Endothelial cell of umbilical vein (primary cell): ENCODE measurements around the gene AMN1. TPM values are rescaled to one million over a fixed set of nuclear protein-coding genes. Genes with fewer than 3 reads are reported as not detected.

Experiments
- BruUV-seq: library from RNA; stranded (reverse); fragments of 400-500 nt; replicated peaks from 2 replicates; lab custom pipeline; 2021; lab: Mats Ljungman, UMichigan
- CTCF ChIA-PET: fragments of 300-600, 350-600 bp; sonication (Branson Sonifier 250); formaldehyde crosslinking; loops from one replicate; lab custom pipeline; 2021; ENCODE audit warnings: antibody characterized with exemption, inconsistent platforms; lab: Charles Lee
- POLR2A ChIA-PET: fragments of 300-600, 350-600 bp; sonication (Branson Sonifier 250); formaldehyde crosslinking; loops from one replicate; lab custom pipeline; 2021; ENCODE audit warnings: antibody characterized with exemption, inconsistent platforms; lab: Charles Lee
- DNase-seq: peaks from one replicate; pipeline ENCODE4 v3.0.0-alpha.2; 2011; ENCODE audit warnings: low read depth, low spot score
- FAIRE-seq: peaks from 2 replicates; lab custom pipeline; 2011; peaks lifted over from hg19 to GRCh38; lab: Jason Lieb, UNC
- H2AFZ ChIP-seq: 2 replicates; pipeline ENCODE4 v1.6.0; 2012; ENCODE audit warnings: low read depth, low read length, control low read depth, inconsistent platforms
- H3K27ac ChIP-seq: 2 replicates; pipeline ENCODE4 v1.5.1; 2011; ENCODE audit warnings: low read depth, mild to moderate bottlenecking, control low read depth, low read length, moderate library complexity; ENCODE audit not compliant: insufficient read depth
- H3K27me3 ChIP-seq, 2 experiments: 2 replicates each; pipeline versions ENCODE4 v1.6.0 to v1.6.1; 2011; ENCODE audit warnings: low read length in 2 of 2, mixed read lengths in 1 of 2; ENCODE audit not compliant: control insufficient read depth in 2 of 2, insufficient read depth in 2 of 2
- H3K36me3 ChIP-seq, 2 experiments: 2 replicates in 1 of 2; 3 replicates in 1 of 2; pipeline ENCODE4 v1.5.1; 2011; ENCODE audit warnings: low read length in 2 of 2, mild to moderate bottlenecking in 1 of 2, moderate library complexity in 1 of 2; ENCODE audit not compliant: control insufficient read depth in 2 of 2, insufficient read depth in 2 of 2; ENCODE audit errors: extremely low read depth in 1 of 2
- H3K4me1 ChIP-seq: 3 replicates; pipeline ENCODE4 v1.5.1; 2011; ENCODE audit warnings: mild to moderate bottlenecking, low read length; ENCODE audit not compliant: control insufficient read depth, insufficient read depth; ENCODE audit errors: extremely low read depth
- H3K4me2 ChIP-seq: 2 replicates; pipeline ENCODE4 v1.6.1; 2011; ENCODE audit warnings: low read length, control low read depth, mixed read lengths; ENCODE audit not compliant: insufficient read depth
- H3K4me3 ChIP-seq, 3 experiments: fragments of 200-600 bp in 1 of 3; sonication (generic), shearing (Covaris generic) in 1 of 3; replicated peaks in 1 of 3; 2 replicates each; pipeline ENCODE4 v1.5.1; 2011 to 2016; ENCODE audit warnings: control low read depth in 3 of 3, low read length in 3 of 3, mild to moderate bottlenecking in 2 of 3, inconsistent platforms in 1 of 3, low read depth in 1 of 3, moderate library complexity in 1 of 3; ENCODE audit not compliant: insufficient read depth in 1 of 3
- H3K79me2 ChIP-seq: 2 replicates; pipeline ENCODE4 v1.6.0; 2012; ENCODE audit warnings: low read length, inconsistent platforms; ENCODE audit not compliant: control insufficient read depth, insufficient read depth
- H3K9ac ChIP-seq: replicated peaks from 2 replicates; pipeline ENCODE3; 2011; ENCODE audit warnings: low read length, control low read depth; ENCODE audit not compliant: insufficient read depth; ENCODE audit errors: extremely low read depth
- H3K9me1 ChIP-seq: replicated peaks from 3 replicates; pipeline ENCODE4 v1.6.0; 2011; ENCODE audit warnings: mild to moderate bottlenecking, low read length; ENCODE audit not compliant: control insufficient read depth, insufficient read depth; ENCODE audit errors: extremely low read depth
- H3K9me3 ChIP-seq: replicated peaks from 2 replicates; pipeline ENCODE4 v1.5.1; 2012; ENCODE audit warnings: low read length, inconsistent platforms; ENCODE audit not compliant: control insufficient read depth, insufficient read depth
- H4K20me1 ChIP-seq: replicated peaks from 2 replicates; pipeline ENCODE3; 2011; ENCODE audit warnings: mild to moderate bottlenecking, low read length; ENCODE audit not compliant: control insufficient read depth, insufficient read depth; ENCODE audit errors: extremely low read depth
- EZH2 ChIP-seq: IDR thresholded peaks from 2 replicates; pipeline ENCODE4 v1.6.1; 2012; ENCODE audit warnings: borderline replicate concordance, low read depth, mild to moderate bottlenecking, moderate library complexity, low read length, inconsistent platforms; ENCODE audit not compliant: severe bottlenecking
- FOS ChIP-seq: IDR thresholded peaks from 2 replicates; pipeline ENCODE4 v1.6.1; 2011; ENCODE audit warnings: mild to moderate bottlenecking, low read length, moderate library complexity, borderline replicate concordance; ENCODE audit not compliant: insufficient read depth
- GATA2 ChIP-seq: IDR thresholded peaks from 2 replicates; pipeline ENCODE4 v1.7.0; 2011; ENCODE audit warnings: low read depth, mild to moderate bottlenecking, moderate library complexity, mixed read lengths, low read length; ENCODE audit not compliant: insufficient read length, insufficient read depth
- JUN ChIP-seq: IDR thresholded peaks from 2 replicates; pipeline ENCODE4 v1.6.1; 2011; ENCODE audit warnings: borderline replicate concordance, low read depth; ENCODE audit not compliant: insufficient read length, insufficient read depth
- MYC ChIP-seq: IDR thresholded peaks from one replicate; pipeline ENCODE4 v1.6.1; 2011; ENCODE audit warnings: mild to moderate bottlenecking, low read depth, low read length
- POLR2A ChIP-seq: IDR thresholded peaks from 2 replicates; pipeline ENCODE4 v1.6.1; 2012; ENCODE audit warnings: low read depth, mild to moderate bottlenecking, control low read depth, low read length
- POLR2AphosphoS5 ChIP-seq: IDR thresholded peaks from 2 replicates; pipeline ENCODE4 v1.6.1; 2012; ENCODE audit warnings: low read depth, mild to moderate bottlenecking, control low read depth, low read length, moderate library complexity; ENCODE audit not compliant: insufficient read depth
- dilution Hi-C: fragments of 300-500 bp; cut with MboI; formaldehyde crosslinking; loops from one replicate; pipeline ENCODE4 v1.15.0; 2019; ENCODE audit warnings: low sequenced_read_pairs; ENCODE audit not compliant: extremely low pct_ligation_motif_present
- intact Hi-C: fragments of 100-400 bp; cut with micrococcal nuclease; formaldehyde crosslinking; loops from one replicate; pipeline ENCODE4 v1.10.0; 2022
- polyA plus RNA-seq, 4 experiments: library from polyadenylated mRNA; depleted of rRNA in 3 of 4; stranded (reverse) in 3 of 4; unstranded in 1 of 4; fragments of >200 nt; gene quantifications; 2 replicates each; pipeline versions ENCODE4 v1.2.1 to v1.2.3, GENCODE V29; 2011 to 2012; ENCODE audit warnings: missing spikeins in 1 of 4
- total RNA-seq: library from RNA; stranded (reverse); gene quantifications from 2 replicates; pipeline ENCODE4 v1.2.3, GENCODE V29; 2021
- TF ChIP-seq, protein P1 (sequence below): IDR thresholded peaks from 2 replicates; pipeline ENCODE4 v1.6.1; 2011; ENCODE audit not compliant: insufficient read depth, insufficient read length
- TF ChIP-seq, protein P2 (sequence below), 2 donors: IDR thresholded peaks; 1 replicate in 1 of 2; 2 replicates in 1 of 2; pipeline ENCODE4 v1.5.1; 2011; ENCODE audit warnings: low read length in 2 of 2, mild to moderate bottlenecking in 2 of 2, moderate library complexity in 2 of 2, control low read depth in 1 of 2, inconsistent platforms in 1 of 2, low read depth in 1 of 2; ENCODE audit not compliant: insufficient read depth in 1 of 2; ENCODE audit errors: extremely low read depth in 1 of 2

Gene AMN1
- total and polyA plus RNA-seq, 2 donors (not counting 3 experiments of a cell fraction or from before 2014, with no cell fraction given) = 8.5 to 18.0 TPM

DNA sequence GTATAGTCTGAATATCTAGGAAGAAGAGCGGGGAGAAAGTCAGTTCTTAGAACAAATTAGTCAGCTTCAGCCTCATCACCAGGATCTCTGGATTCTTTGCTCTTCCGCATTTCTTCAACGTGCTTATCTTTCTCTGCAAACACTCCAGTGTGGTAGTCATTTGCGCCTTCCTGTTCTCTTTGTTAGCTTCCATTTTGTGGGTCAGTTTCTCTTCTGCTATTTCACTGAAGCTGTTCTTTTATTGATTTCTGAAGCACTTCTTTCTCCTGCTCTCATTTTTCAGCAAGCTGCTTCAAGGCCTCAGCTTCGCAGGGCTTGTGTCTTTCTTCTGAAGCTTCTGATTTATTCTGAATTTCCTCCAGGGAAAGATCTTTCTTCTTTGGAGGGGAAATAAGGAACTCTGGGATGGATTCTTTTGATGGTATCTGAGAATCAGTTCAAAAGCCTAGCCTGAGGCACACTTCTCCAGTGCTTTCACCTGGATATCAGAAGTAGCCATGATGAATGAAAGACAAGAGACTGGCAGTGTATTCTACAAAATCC, 13.5 kb downstream of the AMN1 start:
- Histone ChIP-seq H3K27ac (peak overlapping the region; percentile 85), H4K20me1 (no peaks in the 10 kb centered on the region), H3K36me3 (no peaks in the 10 kb centered on the region), H3K4me3 (no peak overlapping the region), H3K9me1 (no peaks in the 10 kb centered on the region), H2AFZ (peak overlapping the region; percentile 86), H3K27me3 (no peaks in the 10 kb centered on the region), H3K4me1 (peaks cover 10% of the 10 kb centered on the region), H3K9ac (peak overlapping the region; percentile 68), H3K79me2 (no peaks in the 10 kb centered on the region), H3K9me3 (no peaks in the 10 kb centered on the region), H3K4me2 (peak overlapping the region; percentile 69)
- intact Hi-C loops = no loop called here
- ChIA-PET POLR2A (interaction anchor here (1.9 kb wide), 2 partner anchors 14 to 16 kb away, joined by 4 to 5 read pairs; partner anchors contain the start of gene AMN1), CTCF (interaction anchor here (0.6 to 2.6 kb wide), 11 partner anchors 9 to 597 kb away, joined by 3 to 12 read pairs (median 3); partner anchors contain the start of gene AMN1)
- FAIRE-seq = peak; percentile 87
- peak; percentile 89 for DNase-seq
- TSS peak; percentile 97 for BruUV-seq
- TF ChIP-seq EZH2 (no peak), MYC (no peak), JUN (peak; percentile 47), POLR2A (peak; percentile 56), GATA2 (peak; percentile 87), FOS (peak; percentile 54), POLR2AphosphoS5 (peak; percentile 47)
- TF ChIP-seq, protein P1, sequence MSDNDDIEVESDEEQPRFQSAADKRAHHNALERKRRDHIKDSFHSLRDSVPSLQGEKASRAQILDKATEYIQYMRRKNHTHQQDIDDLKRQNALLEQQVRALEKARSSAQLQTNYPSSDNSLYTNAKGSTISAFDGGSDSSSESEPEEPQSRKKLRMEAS = no peak
- TF ChIP-seq, protein P2, sequence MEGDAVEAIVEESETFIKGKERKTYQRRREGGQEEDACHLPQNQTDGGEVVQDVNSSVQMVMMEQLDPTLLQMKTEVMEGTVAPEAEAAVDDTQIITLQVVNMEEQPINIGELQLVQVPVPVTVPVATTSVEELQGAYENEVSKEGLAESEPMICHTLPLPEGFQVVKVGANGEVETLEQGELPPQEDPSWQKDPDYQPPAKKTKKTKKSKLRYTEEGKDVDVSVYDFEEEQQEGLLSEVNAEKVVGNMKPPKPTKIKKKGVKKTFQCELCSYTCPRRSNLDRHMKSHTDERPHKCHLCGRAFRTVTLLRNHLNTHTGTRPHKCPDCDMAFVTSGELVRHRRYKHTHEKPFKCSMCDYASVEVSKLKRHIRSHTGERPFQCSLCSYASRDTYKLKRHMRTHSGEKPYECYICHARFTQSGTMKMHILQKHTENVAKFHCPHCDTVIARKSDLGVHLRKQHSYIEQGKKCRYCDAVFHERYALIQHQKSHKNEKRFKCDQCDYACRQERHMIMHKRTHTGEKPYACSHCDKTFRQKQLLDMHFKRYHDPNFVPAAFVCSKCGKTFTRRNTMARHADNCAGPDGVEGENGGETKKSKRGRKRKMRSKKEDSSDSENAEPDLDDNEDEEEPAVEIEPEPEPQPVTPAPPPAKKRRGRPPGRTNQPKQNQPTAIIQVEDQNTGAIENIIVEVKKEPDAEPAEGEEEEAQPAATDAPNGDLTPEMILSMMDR (IDR thresholded peaks at IDR 0.05; ENCODE audit: extremely low read depth in 1 of 2, insufficient read depth in 1 of 2, low read depth in 1 of 2, low read length in 2 of 2) = no peak
- dilution Hi-C loops = no loop called here
